Globus pallidus (tissue), 1 donor: Measurements from ENCODE around the gene FRMD6.
A peak's percentile ranks its signal among the peaks of the same experiment; 100 is the strongest.
"Not testable (repeated sequence)": the region's sequence is repeated elsewhere in the genome, so short reads cannot be mapped to it uniquely, and the experiment has no call there.

Source experiments
- DNase-seq: peaks from one replicate; pipeline ENCODE4 v3.0.0-alpha.2; 2015; ENCODE audit warnings: low spot score

Gene FRMD6

DNA sequence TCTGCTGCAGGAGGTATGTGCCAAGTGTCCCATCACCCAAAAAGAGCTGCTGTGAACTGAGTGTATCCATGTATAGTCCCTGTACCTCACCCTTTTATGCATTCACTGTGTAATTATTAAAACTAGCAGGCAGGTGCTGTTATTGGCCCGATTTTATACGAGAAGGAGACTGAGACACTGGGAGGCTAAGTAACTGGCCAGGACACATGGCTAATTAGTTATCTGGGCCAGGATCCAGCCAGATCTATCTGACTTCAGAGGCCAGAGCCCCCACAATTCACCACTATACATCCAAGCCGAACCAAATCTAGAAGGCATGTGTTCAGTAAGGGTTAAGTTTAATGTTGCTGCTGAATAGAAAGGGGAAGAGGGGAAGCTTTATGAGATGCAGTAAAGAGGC, 73.4 kb downstream of the FRMD6 start:
- DNase-seq, result no peak

DNA sequence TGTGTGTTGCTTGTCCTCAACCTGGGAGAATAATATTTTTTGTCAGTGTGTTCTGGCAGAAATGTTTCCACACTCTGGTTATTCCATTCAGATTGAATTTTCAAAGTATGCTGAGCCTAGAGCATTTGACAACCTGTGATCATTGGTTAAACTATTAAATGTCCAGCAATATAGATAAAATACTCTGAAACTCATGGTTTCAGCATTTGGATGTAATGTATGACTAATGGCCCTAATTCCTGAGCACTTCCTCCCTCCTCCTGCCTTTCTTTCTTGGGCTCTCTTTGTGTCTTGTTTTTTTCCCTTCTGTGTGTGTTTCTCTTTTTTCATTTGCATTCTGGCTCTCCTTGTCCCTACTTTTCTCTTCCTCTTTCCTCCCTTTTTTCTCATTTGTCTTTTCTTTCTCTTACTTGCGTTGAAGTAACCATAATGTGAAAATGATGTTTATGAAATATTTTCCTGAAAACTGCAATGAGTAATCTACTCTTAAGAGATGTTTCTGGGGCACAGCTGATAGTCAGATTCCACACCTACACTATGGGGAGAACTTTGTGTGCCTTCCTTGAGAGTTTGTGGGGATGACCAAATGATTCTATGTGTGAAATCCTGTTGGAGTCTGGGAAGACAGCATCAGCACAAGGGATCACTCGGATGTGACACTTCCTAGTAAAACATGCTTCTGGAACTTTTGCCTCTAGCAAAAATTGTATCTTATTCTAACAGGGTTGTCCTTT, 74.6 kb downstream of the FRMD6 start:
- DNase-seq, result no peak

DNA sequence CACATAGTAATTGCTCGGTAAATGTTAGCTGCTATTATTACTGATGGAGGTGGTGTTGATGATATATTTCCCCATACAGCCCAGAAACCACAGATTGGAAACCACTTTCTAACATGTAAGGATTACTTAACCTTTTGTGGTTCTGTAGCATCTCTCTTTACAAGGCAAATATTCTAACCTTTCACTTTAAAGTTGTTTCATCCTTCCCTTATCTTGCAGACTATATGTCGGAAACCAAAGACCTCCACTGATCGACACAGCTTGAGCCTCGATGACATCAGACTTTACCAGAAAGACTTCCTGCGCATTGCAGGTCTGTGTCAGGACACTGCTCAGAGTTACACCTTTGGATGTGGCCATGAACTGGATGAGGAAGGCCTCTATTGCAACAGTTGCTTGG, 75.8 kb downstream of the FRMD6 start:
- DNase-seq, result no peak

GRCh38 chr14:51730098-51730497, 78.4 kb downstream of the FRMD6 start:
- DNase-seq, result no peak

GRCh38 chr14:51730684-51731083, 79.0 kb downstream of the FRMD6 start:
- DNase-seq, result no peak

- DNase-seq, result no peak
Measured at GRCh38 chr14:51732494-51733112, 80.9 kb downstream of the FRMD6 start.

- DNase-seq, result no peak
Measured at GRCh38 chr14:51733147-51733546, 81.4 kb downstream of the FRMD6 start.

DNA sequence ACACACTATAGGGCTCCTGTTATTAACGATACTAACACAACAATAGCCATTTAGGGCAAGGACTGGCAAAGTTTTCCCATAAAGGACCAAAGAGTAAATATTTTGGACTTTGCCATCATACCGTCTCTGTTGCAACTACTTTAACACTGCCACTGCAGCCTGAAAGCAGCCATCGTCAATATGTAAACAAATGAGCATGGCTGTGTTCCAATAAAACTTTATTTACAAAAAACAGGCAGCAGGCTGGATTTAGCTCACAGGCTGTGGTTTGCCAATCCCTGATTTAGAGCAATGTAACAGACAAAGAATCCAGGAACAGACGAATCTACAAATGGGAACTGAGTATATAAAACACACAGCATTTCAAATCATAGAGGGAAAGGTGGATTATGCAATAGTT, 84.1 kb downstream of the FRMD6 start:
- no peak for DNase-seq

DNA sequence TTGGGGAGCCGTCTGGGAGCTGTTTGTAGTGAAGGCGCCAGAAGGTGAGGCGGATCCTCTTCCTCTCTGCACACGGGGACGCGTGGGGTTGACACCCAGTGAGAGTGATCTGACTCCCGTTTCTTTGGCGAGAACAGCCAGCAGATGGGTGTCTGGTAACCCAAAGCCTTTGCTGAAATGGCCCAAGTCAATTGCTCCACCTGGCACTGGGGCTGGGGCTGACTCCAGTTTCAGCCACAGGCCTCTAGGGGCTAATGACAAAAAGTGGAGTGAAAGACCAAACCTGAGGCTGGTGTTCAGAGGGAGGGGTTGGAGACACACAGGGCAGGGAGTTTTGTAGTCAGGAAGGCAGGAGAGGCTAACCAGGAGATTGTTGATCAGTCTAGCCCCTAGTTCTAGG, 87.0 kb downstream of the FRMD6 start:
- DNase-seq, result no peak

DNA sequence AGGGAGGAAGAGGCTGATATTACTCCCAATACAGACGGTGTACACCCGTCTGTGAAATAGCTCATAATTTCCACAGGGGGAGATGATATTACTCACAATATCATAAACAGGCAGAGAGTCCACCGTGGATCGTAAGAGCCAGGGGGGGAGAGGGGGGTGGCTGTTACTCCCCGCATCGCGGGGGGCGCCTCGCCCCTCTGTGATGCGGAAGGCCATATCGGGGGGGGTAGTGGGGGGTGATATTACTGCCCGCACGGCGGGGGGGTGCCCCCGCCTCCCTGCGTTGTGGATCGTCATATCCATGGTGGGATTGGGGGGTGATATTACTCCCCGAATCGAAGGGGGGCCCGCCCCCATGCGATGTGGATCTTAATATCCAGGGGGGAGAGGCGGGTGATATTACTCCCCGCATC, 91.9 kb downstream of the FRMD6 start:
- no peak for DNase-seq

- DNase-seq, result no peak
Measured at GRCh38 chr14:51744372-51745130, 92.8 kb downstream of the FRMD6 start.

- DNase-seq, result not testable (repeated sequence)
Measured at GRCh38 chr14:51746823-51747222, 95.1 kb downstream of the FRMD6 start.

DNA sequence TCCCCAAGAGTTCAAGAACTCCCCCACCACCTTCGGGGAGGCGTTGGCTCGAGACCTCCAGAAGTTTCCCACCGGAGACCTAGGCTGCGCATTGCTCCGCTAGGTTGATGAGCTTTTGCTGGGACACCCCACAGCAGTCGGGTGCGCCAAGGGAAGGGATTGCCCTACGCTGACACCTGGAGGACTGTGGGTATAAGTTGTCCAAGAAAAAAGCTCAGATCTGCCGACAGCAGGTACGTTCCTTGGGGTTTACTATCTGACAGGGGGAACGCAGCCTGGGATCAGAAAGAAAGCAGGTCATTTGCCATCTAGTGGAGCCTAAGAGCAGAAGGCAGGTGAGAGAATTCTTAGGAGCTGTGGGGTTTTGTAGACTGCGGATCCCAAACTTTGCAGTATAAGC, 98.8 kb downstream of the FRMD6 start:
- DNase-seq, result no peak

- not testable (repeated sequence) for DNase-seq
Measured at GRCh38 chr14:51751611-51752345, 100.1 kb downstream of the FRMD6 start.

GRCh38 chr14:51757756-51758155, 106.0 kb downstream of the FRMD6 start:
- DNase-seq, result not testable (repeated sequence)

GRCh38 chr14:51759950-51760349, 108.2 kb downstream of the FRMD6 start:
- DNase-seq, result no peak

DNA sequence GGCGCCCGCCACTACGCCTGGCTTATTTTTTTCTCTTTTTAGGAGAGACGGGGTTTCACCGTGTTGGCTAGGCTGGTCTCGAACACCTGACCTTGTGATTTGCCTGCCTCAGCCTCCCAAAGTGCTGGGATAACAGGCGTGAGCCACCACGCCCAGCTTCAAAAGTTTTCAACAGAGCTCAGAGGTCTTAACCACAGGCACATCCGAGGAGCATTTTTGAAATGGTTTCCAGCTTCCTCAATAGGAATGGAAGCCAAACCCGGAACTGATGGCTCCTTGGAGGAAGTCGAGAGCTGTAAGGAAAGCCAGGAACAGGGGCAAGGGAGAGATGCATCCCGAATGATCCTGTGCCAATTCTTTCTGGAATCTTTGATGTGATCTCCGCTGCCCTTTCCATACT, 114.0 kb downstream of the FRMD6 start:
- DNase-seq, result not testable (repeated sequence)

GRCh38 chr14:51766586-51766985, 114.9 kb downstream of the FRMD6 start:
- DNase-seq, result not testable (repeated sequence)

DNA sequence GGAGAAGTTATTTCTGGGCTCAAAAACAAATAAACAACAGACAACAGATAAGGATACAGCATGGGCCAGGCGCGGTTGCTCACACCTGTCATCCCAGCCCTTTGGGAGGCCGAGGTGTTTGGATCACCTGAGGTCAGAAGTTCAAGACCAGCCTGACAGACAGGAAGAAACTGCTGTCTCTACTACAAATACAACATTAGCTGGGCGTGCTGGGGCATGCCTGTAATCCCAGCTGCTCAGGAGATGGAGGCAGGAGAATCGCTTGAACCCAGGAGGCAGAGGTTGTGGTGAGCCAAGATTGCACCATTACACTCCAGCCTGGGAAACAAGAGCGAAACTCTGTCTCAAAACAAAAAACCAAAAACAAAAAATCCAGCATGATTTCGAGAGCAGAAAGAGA, 117.6 kb downstream of the FRMD6 start:
- not testable (repeated sequence) for DNase-seq

- DNase-seq, result no peak
Measured at GRCh38 chr14:51774209-51774608, 122.5 kb downstream of the FRMD6 start.

DNA sequence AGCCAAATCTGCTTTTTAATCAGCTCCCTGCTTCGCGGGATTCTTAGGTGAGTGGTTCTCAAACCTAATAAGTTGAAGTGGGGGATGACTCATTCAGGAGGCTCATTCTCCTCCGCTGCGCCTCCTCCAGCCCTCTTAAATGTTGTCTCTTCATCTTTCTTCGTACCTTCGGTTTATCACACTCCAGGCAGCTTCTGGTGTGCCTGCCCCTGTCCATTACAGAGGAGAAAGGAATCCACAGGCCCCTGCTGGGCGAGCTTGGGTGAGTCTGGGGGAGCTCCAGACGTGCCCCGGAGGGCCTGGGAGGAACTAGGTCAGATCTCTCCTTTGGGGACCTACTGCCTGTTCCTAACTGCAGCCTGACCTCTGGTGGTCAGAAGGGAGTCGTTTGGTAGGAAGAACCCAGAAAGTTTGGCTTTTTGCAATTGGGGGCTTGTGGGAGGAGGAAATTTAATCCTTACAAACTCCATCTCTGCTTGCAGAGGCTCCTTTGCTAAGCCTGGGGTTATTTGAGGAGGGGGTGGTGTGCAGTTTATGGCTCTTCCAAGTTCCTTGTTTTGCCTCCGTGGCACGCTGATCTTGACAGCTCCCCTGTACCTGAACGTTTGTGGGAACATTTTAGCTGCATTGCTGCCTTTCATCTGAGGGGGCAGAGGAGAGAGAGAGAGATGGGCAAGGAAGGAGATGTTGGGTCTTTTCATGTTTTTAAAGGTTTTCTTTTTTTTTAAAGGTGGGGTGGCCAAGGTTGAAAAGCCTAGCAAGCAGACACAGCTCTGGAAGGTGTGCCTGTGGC, 124.6 kb downstream of the FRMD6 start:
- DNase-seq, result peak; percentile 40
